Stimulated activated naive CD8-positive, alpha-beta T cell treated with anti-CD3 and anti-CD28 coated beads, Interleukin-15, Interleukin-2, amounts not matched to agents 100 ng/mL and 50 ng/mL, for 24 hours (primary cell): Measurements from ENCODE around the gene ASAP3.
"Not testable (repeated sequence)": the region's sequence is repeated elsewhere in the genome, so short reads cannot be mapped to it uniquely, and the experiment has no call there.

Experiments used
- H3K27ac Mint-ChIP-seq: one replicate; pipeline ENCODE4 v1.8.0; 2021; ENCODE audit warnings: mild to moderate bottlenecking, mixed read lengths
- H3K27me3 Mint-ChIP-seq: one replicate; pipeline ENCODE4 v1.8.0; 2021; ENCODE audit warnings: mixed read lengths
- H3K36me3 Mint-ChIP-seq: one replicate; pipeline ENCODE4 v1.8.0; 2021; ENCODE audit warnings: low read depth, mixed read lengths
- H3K4me1 Mint-ChIP-seq: one replicate; pipeline ENCODE4 v1.8.0; 2021; ENCODE audit warnings: low read depth, mixed read lengths
- H3K4me3 Mint-ChIP-seq: one replicate; pipeline ENCODE4 v1.8.0; 2021; ENCODE audit warnings: mild to moderate bottlenecking, mixed read lengths
- H3K9me3 Mint-ChIP-seq: one replicate; pipeline ENCODE4 v1.8.0; 2021; ENCODE audit warnings: mixed read lengths

The ASAP3 gene

GRCh38 chr1:23395849-23396248 lies 88.1 kb downstream of the ASAP3 start:
- Mint-ChIP-seq H3K27me3 (no peaks in the 10 kb centered on the region), H3K4me3 (no peak overlapping the region), H3K4me1 (no peaks in the 10 kb centered on the region), H3K36me3 (no peaks in the 10 kb centered on the region), H3K9me3 (no peaks in the 10 kb centered on the region), H3K27ac (peak overlapping the region; percentile 12)

DNA sequence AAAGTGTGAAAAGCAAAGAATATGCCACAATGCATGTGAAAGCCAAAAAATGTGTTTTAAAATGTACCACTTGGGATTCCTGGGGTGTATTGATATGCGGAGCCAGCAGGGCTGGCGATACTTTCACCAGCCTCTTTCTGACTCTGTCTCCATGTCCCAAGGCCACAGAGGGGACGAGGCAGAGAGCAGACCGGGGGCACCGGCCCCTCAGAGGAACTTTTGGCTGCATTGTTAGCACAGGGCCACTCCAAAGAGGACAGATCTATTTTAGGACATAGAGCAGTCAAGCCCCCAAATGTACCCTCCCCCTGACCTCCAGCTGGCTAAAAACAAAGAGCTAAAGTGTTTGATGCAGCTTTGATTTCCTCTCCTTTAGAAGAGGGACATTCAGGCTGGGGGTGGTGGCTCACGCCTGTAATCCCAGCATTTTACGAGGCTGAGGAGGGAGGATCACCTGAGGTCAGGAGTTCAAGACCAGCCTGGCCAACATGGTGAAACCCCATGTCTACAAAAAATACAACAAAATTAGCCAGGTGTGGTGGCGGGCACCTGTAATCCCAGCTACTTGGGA lies 88.7 kb downstream of the ASAP3 start:
- Mint-ChIP-seq H3K9me3 (no peaks in the 10 kb centered on the region), H3K36me3 (no peaks in the 10 kb centered on the region), H3K27me3 (no peaks in the 10 kb centered on the region), H3K27ac (no peak overlapping the region), H3K4me3 (no peak overlapping the region), H3K4me1 (no peaks in the 10 kb centered on the region)

- Mint-ChIP-seq H3K27ac (no peak overlapping the region), H3K27me3 (no peaks in the 10 kb centered on the region), H3K36me3 (no peaks in the 10 kb centered on the region), H3K9me3 (no peaks in the 10 kb centered on the region), H3K4me3 (no peak overlapping the region), H3K4me1 (no peaks in the 10 kb centered on the region)
Observed at GRCh38 chr1:23394684-23395083, 89.3 kb downstream of the ASAP3 start.

- no peaks in the 10 kb centered on the region for H3K9me3 Mint-ChIP-seq
- no peaks in the 10 kb centered on the region for H3K27me3 Mint-ChIP-seq
- no peaks in the 10 kb centered on the region for H3K4me1 Mint-ChIP-seq
- H3K27ac Mint-ChIP-seq, result no peak overlapping the region
- no peak overlapping the region for H3K4me3 Mint-ChIP-seq
- H3K36me3 Mint-ChIP-seq, result no peaks in the 10 kb centered on the region
Observed at GRCh38 chr1:23394181-23394580, 89.8 kb downstream of the ASAP3 start.

DNA sequence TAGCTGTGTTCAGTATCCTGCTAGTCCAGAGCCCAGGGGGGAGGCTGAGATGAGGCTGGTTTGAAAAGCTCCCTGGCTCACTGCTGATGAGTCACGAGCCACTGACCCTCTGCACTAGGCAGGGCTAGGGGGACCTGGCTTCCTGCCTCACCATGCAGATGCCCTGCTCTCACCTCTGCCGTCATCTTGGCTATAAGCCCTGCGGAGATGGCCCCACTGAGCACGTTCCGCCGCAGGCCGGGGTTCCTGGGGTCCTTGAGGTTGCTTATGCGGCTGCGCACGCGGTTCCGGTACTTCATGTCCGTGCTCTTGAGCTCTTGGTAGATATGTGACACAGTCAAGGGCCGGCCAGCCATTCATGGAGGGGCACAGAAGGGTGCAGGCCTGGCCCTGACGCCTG lies 90.3 kb downstream of the ASAP3 start:
- Mint-ChIP-seq H3K36me3 (no peaks in the 10 kb centered on the region), H3K27ac (no peak overlapping the region), H3K4me1 (no peaks in the 10 kb centered on the region), H3K4me3 (no peak overlapping the region), H3K9me3 (no peaks in the 10 kb centered on the region), H3K27me3 (no peaks in the 10 kb centered on the region)

- Mint-ChIP-seq H3K9me3 (no peaks in the 10 kb centered on the region), H3K4me3 (no peak overlapping the region), H3K4me1 (no peaks in the 10 kb centered on the region), H3K27ac (no peak overlapping the region), H3K36me3 (no peaks in the 10 kb centered on the region), H3K27me3 (no peaks in the 10 kb centered on the region)
Observed at GRCh38 chr1:23392125-23392855, 91.7 kb downstream of the ASAP3 start.

DNA sequence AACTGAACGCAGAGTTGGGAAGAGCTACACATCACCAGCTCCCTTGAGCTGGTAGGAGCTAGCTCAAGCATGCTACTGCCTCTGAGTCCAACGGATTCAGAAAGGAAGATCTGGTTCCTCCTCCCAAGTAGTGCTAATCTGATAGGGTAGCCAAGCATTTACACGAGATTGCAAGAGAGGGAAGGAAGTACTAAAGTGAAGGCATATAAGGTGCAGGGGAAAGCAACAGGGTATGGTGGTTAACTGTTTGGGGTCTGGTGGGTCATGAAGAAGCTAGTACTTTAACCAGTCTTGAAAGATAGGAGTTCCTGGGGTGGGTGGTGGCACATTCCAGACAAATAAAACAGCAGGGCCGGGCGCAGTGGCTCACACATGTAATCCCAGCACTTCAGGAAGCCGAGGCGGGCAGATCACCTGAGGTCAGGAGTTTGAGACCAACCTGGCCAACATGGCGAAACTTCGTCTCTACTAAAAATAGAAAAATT lies 94.1 kb downstream of the ASAP3 start:
- H3K4me3 Mint-ChIP-seq, result no peak overlapping the region
- H3K9me3 Mint-ChIP-seq, result no peaks in the 10 kb centered on the region
- no peak overlapping the region for H3K27ac Mint-ChIP-seq
- no peaks in the 10 kb centered on the region for H3K4me1 Mint-ChIP-seq
- H3K27me3 Mint-ChIP-seq, result no peaks in the 10 kb centered on the region
- H3K36me3 Mint-ChIP-seq, result no peaks in the 10 kb centered on the region

GRCh38 chr1:23387494-23387893 lies 96.5 kb downstream of the ASAP3 start:
- Mint-ChIP-seq H3K36me3 (no peaks in the 10 kb centered on the region), H3K9me3 (no peaks in the 10 kb centered on the region), H3K4me3 (no peak overlapping the region), H3K4me1 (no peaks in the 10 kb centered on the region), H3K27me3 (no peaks in the 10 kb centered on the region), H3K27ac (no peak overlapping the region)

DNA sequence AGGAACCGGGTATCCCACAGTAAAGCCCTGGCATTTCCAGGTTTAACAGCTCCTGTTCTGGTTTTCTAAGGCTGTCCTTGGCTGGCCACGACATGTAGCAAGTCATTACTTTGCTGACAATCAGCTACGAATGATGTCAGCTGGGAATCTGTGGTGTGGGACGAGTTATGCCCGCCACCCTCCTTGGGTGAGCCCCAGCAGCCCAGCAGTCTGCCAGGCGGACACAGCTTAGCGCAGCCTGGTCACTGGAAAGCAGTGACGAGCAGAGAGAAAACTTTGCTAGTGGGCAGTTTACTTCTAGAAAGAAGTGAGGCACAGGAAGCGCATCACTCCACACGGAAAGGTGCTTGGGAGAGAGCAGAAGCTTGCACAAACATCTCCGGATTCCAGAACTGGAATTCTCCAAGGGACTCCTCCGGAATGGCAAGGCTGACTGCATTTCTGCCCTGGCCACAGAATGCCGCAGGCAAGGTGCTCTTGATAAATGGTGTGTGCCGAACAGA lies 98.8 kb downstream of the ASAP3 start:
- no peak overlapping the region for H3K4me3 Mint-ChIP-seq
- no peaks in the 10 kb centered on the region for H3K27me3 Mint-ChIP-seq
- no peaks in the 10 kb centered on the region for H3K9me3 Mint-ChIP-seq
- H3K36me3 Mint-ChIP-seq, result no peaks in the 10 kb centered on the region
- H3K4me1 Mint-ChIP-seq, result no peaks in the 10 kb centered on the region
- H3K27ac Mint-ChIP-seq, result no peak overlapping the region

GRCh38 chr1:23384312-23385058 lies 99.5 kb downstream of the ASAP3 start:
- Mint-ChIP-seq H3K4me3 (no peak overlapping the region), H3K27ac (no peak overlapping the region), H3K9me3 (no peaks in the 10 kb centered on the region), H3K27me3 (no peaks in the 10 kb centered on the region), H3K4me1 (no peaks in the 10 kb centered on the region), H3K36me3 (no peaks in the 10 kb centered on the region)

DNA sequence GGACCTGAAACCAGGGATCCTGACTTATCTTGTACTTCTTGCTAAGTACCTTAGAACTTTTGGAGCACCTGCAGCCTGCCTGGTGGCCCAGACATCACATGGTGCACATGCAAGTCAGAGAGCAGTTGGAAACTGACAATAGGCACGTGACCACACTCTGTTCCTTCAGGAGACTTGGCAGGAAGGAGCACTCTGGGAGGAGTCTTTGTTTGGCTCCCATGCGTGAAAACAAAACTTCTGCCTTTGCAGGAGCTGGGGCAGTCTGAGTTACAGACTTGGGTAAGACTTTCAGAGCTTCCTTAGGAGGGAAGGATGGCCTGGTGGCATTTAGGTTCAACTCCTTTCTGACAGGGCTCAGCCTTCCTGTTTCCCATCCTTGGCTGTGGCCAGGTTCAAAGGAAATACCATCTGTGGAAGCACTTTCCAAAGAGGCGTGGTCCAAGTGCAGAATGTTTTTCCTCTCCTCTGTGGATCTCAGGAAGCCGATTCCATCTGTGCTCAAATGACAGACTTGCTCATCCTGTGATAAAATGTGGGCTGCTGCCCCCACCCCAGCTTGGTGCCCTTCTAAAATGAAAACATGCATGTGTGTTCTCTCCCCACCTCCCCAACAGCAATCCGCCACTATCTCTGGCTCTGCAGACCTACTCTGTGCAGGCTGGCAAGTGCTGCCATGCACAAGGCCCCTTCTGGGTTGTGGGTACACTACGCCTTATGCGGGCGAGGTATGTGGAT lies 100.2 kb downstream of the ASAP3 start:
- Mint-ChIP-seq H3K27ac (no peak overlapping the region), H3K9me3 (no peaks in the 10 kb centered on the region), H3K27me3 (no peaks in the 10 kb centered on the region), H3K4me1 (no peaks in the 10 kb centered on the region), H3K36me3 (no peaks in the 10 kb centered on the region), H3K4me3 (no peak overlapping the region)

DNA sequence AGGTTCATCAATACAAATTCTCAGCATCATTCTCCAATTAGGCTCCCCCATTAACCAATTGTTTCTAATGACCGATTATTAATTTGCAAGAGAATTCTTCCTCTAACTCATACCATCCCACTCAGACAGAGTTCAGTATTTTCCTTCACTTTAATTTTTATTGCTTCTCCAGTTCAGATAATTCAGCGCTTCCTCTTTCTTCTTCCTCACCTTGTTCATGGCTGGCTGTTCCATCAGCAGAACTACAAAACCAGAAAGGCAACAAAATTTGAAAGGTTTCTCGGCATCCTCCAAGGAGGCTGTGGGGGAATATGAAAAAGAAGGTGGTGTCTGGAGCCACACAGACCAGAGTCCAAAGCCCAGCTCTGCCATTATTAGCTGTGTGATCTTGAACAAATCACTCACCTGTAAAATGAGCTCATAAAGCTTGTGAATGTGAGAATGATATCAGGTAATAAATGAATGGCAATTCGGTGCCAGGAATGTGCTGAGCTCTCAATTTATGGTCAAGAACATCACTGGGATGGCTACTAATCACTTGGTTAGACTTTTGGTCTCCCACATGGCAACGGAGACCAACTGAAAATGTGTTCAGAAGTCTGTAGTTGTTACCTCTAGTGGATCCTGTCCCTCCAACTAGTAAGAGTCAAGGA lies 102.6 kb downstream of the ASAP3 start:
- Mint-ChIP-seq H3K4me1 (no peaks in the 10 kb centered on the region), H3K9me3 (no peaks in the 10 kb centered on the region), H3K4me3 (no peak overlapping the region), H3K27ac (no peak overlapping the region), H3K36me3 (no peaks in the 10 kb centered on the region), H3K27me3 (no peaks in the 10 kb centered on the region)

DNA sequence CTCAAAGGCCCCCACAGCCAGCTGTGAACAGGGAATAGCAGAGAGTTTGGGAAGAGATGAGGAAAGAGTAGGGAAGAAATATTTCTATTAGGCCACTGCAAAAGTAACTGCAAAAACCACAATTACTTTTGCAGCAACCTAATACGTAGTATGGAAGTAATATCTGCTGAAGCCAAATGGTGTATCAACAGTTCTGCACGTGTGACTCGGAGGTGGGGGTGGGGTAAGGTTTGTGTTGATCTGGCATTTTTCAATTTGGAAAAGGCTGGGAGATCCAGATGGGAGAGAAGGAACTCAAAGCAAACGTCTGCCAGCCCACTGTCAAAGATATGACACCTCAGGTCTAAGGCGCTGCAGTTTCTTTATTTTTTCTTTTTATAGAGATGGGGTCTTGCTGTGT lies 103.3 kb downstream of the ASAP3 start:
- Mint-ChIP-seq H3K9me3 (no peaks in the 10 kb centered on the region), H3K4me1 (no peaks in the 10 kb centered on the region), H3K27me3 (no peaks in the 10 kb centered on the region), H3K27ac (no peak overlapping the region), H3K36me3 (no peaks in the 10 kb centered on the region), H3K4me3 (no peak overlapping the region)

DNA sequence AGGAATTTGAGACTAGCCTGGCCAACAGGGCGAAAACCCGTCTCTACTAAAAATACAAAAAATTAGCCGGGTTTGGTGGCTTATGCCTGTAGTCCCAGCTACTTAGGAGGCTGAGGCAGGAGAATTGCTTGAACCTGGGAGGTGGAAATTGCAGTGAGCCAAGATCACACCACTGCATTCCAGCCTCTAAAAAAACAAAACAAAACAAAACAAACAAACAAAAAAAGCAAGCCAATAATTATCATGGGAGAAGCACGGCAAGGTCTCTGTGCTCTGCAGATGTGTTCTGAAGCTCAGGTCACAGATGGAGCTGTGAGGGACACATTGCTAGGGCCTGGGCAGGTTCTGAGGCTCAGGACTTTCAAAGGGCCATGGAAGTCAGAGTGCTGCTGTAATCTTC lies 103.7 kb downstream of the ASAP3 start:
- H3K4me1 Mint-ChIP-seq, H3K9me3 Mint-ChIP-seq, H3K27me3 Mint-ChIP-seq, H3K4me3 Mint-ChIP-seq, H3K27ac Mint-ChIP-seq, H3K36me3 Mint-ChIP-seq: not testable (repeated sequence)
